GM12865 (cell line): ENCODE results near the gene PCBP3.

Experiments used
- DNase-seq: peaks from one replicate; pipeline ENCODE4 v3.0.0; 2010; ENCODE audit warnings: low read depth
- H3K4me3 ChIP-seq: 2 replicates; pipeline ENCODE4 v1.5.1; 2011; ENCODE audit warnings: mild to moderate bottlenecking, low read depth, low read length, control low read depth
- CTCF ChIP-seq: IDR thresholded peaks from 2 replicates; pipeline ENCODE4 v1.5.1; 2011; ENCODE audit warnings: low read length, control low read depth, low read depth, inconsistent platforms; ENCODE audit not compliant: insufficient read depth; ENCODE audit errors: missing control alignments

Gene PCBP3

GRCh38 chr21:45736690-45737484 is 93.4 kb downstream of the PCBP3 start:
- no peak for TF ChIP-seq CTCF
- no peak overlapping the region for H3K4me3 ChIP-seq
- no peak for DNase-seq

GRCh38 chr21:45737485-45738166 is 94.1 kb downstream of the PCBP3 start:
- no peak overlapping the region for H3K4me3 ChIP-seq
- no peak for DNase-seq
- TF ChIP-seq CTCF, result no peak

- DNase-seq, result no peak
- no peak overlapping the region for H3K4me3 ChIP-seq
- no peak for TF ChIP-seq CTCF
Observed at GRCh38 chr21:45739218-45740087, 95.9 kb downstream of the PCBP3 start.

- no peak for TF ChIP-seq CTCF
- no peak overlapping the region for H3K4me3 ChIP-seq
- no peak for DNase-seq
Observed at GRCh38 chr21:45740088-45740440, 96.5 kb downstream of the PCBP3 start.

GRCh38 chr21:45740491-45741357 is 97.2 kb downstream of the PCBP3 start:
- no peak for DNase-seq
- H3K4me3 ChIP-seq, result no peak overlapping the region
- TF ChIP-seq CTCF, result no peak

- no peak for TF ChIP-seq CTCF
- DNase-seq, result no peak
- H3K4me3 ChIP-seq, result no peak overlapping the region
Observed at GRCh38 chr21:45741691-45742090, 98.2 kb downstream of the PCBP3 start.
